Gastrocnemius medialis (tissue), 4 donors: ENCODE results near the gene TENM3.

ENCODE experiments used
- CTCF ChIP-seq, 5 experiments: fragments of 450-650 bp in 3 of 5; fragments of 200-600 bp in 2 of 5; sonication (generic) in 2 of 5; IDR thresholded peaks in 4 of 5; conservative IDR thresholded peaks in 1 of 5; 1 replicate in 4 of 5; 2 replicates in 1 of 5; pipeline ENCODE4 v1.5.1; 2016 to 2019; ENCODE audit warnings: antibody characterized with exemption in 5 of 5, mild to moderate bottlenecking in 3 of 5, moderate library complexity in 3 of 5
- POLR2A ChIP-seq, 2 donors: fragments of 450-650 bp; IDR thresholded peaks; one replicate each; pipeline ENCODE4 v1.6.1; 2017; ENCODE audit warnings: antibody characterized with exemption in 2 of 2, mild to moderate bottlenecking in 2 of 2, moderate library complexity in 2 of 2

- TF ChIP-seq POLR2A (IDR thresholded peaks at IDR 0.05) (no peak), CTCF (IDR thresholded peaks at IDR 0.05 in 4 of 5, conservative IDR thresholded peaks at IDR 0.05 in 1 of 5) (no peak)
Observed at GRCh38 chr4:182575225-182575624, 332.0 kb downstream of the TENM3 start.
